Measurements from ENCODE around the gene KBTBD3. TPM values are rescaled to one million over a fixed set of nuclear protein-coding genes. Genes with fewer than 3 reads are reported as not detected.

The KBTBD3 gene
- total and polyA plus RNA-seq, 4 donors: 2.5 to 22.7 (median 5.2) TPM

GRCh38 chr11:106070606-106071005 lies 6.5 kb downstream of the KBTBD3 start:
- TF ChIP-seq CTCF (IDR thresholded peaks at IDR 0.05; ENCODE audit: control extremely low read depth, extremely low read depth): no peak
- Histone ChIP-seq H3K36me3 (ENCODE audit: control insufficient read depth in 4 of 4, insufficient read depth in 4 of 4, low read length in 4 of 4) (peaks cover 0 to 2% (median under 1%) of the 10 kb centered on the region in 4 donors), H3K9ac (ENCODE audit: insufficient read depth in 1 of 2, low read length in 2 of 2) (no peak overlapping the region), H3K9me3 (ENCODE audit: control insufficient read depth in 4 of 4, insufficient read depth in 3 of 4, low read length in 3 of 4) (no peaks in the 10 kb centered on the region), H3K4me1 (ENCODE audit: control insufficient read depth in 5 of 5, insufficient read depth in 5 of 5, low read length in 5 of 5) (peaks cover 0 to 3% (median 0%) of the 10 kb centered on the region in 5 donors), H3K27me3 (ENCODE audit: control insufficient read depth in 3 of 3, insufficient read depth in 3 of 3, low read length in 2 of 3) (no peaks in the 10 kb centered on the region), H3K4me3 (no peak overlapping the region), H3K27ac (ENCODE audit: low read depth in 1 of 2, low read length in 1 of 2) (no peak overlapping the region)
- no peak for ATAC-seq (ENCODE audit: insufficient read depth, low FRiP score)
- WGBS, 2 donors: 85 to 90% methylated on average over 3 of the region's 3 CpGs
- DNase-seq: no peak

DNA sequence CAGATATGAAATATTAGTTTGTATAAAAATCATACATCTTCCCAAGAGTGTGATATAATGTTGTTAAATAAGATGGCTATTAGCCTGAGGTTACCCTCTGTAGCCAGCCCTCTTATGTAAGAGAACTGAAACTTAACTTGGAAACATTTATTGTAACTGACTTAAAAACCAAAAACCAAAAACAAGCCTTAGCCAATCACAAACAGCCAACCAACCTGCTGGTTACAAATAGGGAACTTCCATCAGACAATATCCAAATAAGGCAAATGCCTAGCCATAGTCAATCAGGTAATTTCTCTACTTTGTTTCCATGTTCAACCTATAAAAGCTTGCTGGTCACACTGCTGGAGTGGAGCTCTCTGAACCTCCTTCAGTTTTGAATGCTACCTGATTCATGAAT lies 14.1 kb downstream of the KBTBD3 start:
- Histone ChIP-seq H3K4me3 (no peak overlapping the region), H3K9me3 (ENCODE audit: control insufficient read depth in 4 of 4, insufficient read depth in 3 of 4, low read length in 3 of 4) (no peaks in the 10 kb centered on the region), H3K36me3 (ENCODE audit: control insufficient read depth in 4 of 4, insufficient read depth in 4 of 4, low read length in 4 of 4) (peaks cover 0 to 1% (median 0%) of the 10 kb centered on the region in 4 donors), H3K9ac (ENCODE audit: insufficient read depth in 1 of 2, low read length in 2 of 2) (no peak overlapping the region), H3K27ac (ENCODE audit: low read depth in 1 of 2, low read length in 1 of 2) (no peak overlapping the region), H3K27me3 (ENCODE audit: control insufficient read depth in 3 of 3, insufficient read depth in 3 of 3, low read length in 2 of 3) (no peaks in the 10 kb centered on the region), H3K4me1 (ENCODE audit: control insufficient read depth in 5 of 5, insufficient read depth in 5 of 5, low read length in 5 of 5) (no peaks in the 10 kb centered on the region)
- no peak for DNase-seq
- TF ChIP-seq CTCF (IDR thresholded peaks at IDR 0.05; ENCODE audit: control extremely low read depth, extremely low read depth): no peak
- ATAC-seq (ENCODE audit: insufficient read depth, low FRiP score): no peak

DNA sequence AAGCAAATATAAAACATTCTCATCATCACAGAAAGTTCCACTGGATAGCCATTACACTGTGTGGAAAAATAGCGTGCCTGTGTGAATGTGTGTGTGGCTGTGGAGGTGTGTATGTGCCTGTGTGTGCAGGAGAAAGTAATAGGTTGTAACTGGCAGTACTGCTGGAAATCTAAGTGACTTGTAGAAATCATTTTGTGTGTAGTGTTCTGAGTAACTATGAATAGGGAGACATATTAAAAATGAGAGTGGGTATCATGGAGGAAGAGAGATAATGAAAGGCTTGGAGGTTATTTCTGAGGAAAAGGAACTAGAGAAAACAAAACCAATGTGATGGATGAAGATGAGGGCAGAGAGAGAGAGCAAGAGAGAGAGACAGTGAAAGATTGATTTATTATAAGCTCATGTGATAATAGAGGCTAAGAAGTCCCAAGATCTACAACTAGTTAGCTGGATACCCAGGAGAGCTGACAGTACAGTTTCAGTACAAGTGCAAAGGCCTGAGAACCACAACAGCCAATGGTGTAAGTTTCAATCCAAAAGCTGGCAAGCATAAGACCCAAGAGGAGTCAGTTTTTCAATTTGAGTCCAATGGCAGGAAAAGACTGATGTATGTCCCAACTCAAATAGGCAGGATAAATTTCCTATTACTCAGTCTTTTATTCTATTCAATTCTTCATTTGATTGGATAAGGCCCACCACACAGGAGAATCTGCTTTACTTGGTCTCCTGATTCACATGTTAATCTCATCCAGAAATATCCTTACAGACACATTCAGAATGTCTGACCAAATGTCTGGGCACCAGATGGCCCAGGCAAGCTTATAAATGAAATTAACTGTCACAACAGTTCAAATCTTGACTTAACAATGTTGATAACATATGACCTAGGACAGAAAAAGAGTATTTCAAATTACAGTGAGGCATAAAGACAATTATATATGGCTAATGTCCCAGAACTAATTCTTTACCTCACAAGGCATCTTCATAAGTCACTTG lies 14.9 kb downstream of the KBTBD3 start:
- ATAC-seq (ENCODE audit: insufficient read depth, low FRiP score): no peak
- no peaks in the 10 kb centered on the region for H3K4me1 ChIP-seq (ENCODE audit: control insufficient read depth in 5 of 5, insufficient read depth in 5 of 5, low read length in 5 of 5)
- WGBS, 2 donors: 91 to 97% methylated on average over 1 of the region's 1 CpG

More for the DNA sequence above, 14.9 kb downstream of the KBTBD3 start:
- Histone ChIP-seq H3K9ac (ENCODE audit: insufficient read depth in 1 of 2, low read length in 2 of 2) (no peak overlapping the region), H3K27ac (ENCODE audit: low read depth in 1 of 2, low read length in 1 of 2) (no peak overlapping the region), H3K27me3 (ENCODE audit: control insufficient read depth in 3 of 3, insufficient read depth in 3 of 3, low read length in 2 of 3) (no peaks in the 10 kb centered on the region), H3K9me3 (ENCODE audit: control insufficient read depth in 4 of 4, insufficient read depth in 3 of 4, low read length in 3 of 4) (no peaks in the 10 kb centered on the region), H3K36me3 (ENCODE audit: control insufficient read depth in 4 of 4, insufficient read depth in 4 of 4, low read length in 4 of 4) (peaks cover 0 to 1% (median 0%) of the 10 kb centered on the region in 4 donors), H3K4me3 (no peak overlapping the region)
- TF ChIP-seq CTCF (IDR thresholded peaks at IDR 0.05; ENCODE audit: control extremely low read depth, extremely low read depth): no peak
- DNase-seq: no peak
